GM12892 (cell line): ENCODE data around the gene SMARCAD1.
"Not testable (repeated sequence)": the region's sequence is repeated elsewhere in the genome, so short reads cannot be mapped to it uniquely, and the experiment has no call there.

Source experiments
- DNase-seq: peaks from one replicate; pipeline ENCODE4 v3.0.0; 2011; ENCODE audit not compliant: insufficient read length
- FAIRE-seq: peaks from 2 replicates; lab custom pipeline; 2011; peaks lifted over from hg19 to GRCh38; lab: Jason Lieb, UNC
- POLR2A ChIP-seq: IDR thresholded peaks from 2 replicates; pipeline ENCODE4 v1.6.1; 2011; ENCODE audit warnings: low read depth, low read length, control low read depth
- POLR2AphosphoS5 ChIP-seq: IDR thresholded peaks from 2 replicates; pipeline ENCODE4 v1.6.1; 2011; ENCODE audit warnings: low read depth, low read length, control low read depth
- TAF1 ChIP-seq: IDR thresholded peaks from 2 replicates; pipeline ENCODE4 v1.6.1; 2011; ENCODE audit warnings: low read depth, mild to moderate bottlenecking, control low read depth, low read length, borderline replicate concordance

SMARCAD1 gene

DNA sequence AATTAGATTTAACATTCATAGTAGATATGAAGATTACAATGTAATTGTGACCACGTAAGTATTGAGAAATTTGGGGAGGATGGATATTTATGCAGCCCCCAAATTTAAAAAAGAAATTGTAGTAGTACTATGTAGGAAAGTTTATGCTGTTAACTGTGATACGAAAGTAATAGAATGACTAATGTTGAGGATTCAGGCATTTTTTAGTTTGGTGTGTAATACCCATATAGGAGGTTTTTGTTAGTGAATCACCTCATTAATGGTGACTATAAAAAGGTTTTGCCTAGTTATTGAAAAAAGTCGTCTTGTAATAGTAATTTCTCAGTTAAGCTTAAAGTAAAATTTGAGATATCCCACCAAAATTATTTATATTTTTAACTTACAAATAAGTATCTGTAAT is 67.2 kb downstream of the SMARCAD1 start:
- DNase-seq (no peak), FAIRE-seq (no peak)
- no peak for TF ChIP-seq POLR2AphosphoS5
- no peak for TF ChIP-seq TAF1
- no peak for TF ChIP-seq POLR2A

DNA sequence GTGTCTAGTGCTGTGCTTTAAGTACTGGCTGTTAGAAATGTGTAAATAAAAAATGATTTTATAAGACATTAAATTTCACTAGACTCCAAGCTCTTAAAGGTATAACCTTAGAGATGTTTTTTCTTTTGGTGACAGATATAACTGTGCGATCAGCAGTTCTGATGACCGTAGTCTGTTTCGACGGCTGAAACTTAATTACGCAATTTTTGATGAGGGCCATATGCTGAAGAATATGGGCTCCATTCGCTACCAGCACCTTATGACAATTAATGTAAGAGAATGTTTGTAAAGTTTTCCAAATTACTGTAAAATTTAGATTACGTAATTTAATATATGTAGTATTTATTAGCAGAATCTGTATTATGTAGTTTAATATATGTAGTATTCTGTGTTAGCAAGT is 68.5 kb downstream of the SMARCAD1 start:
- TF ChIP-seq POLR2AphosphoS5 (no peak), TAF1 (no peak), POLR2A (no peak)
- no peak for FAIRE-seq
- no peak for DNase-seq

DNA sequence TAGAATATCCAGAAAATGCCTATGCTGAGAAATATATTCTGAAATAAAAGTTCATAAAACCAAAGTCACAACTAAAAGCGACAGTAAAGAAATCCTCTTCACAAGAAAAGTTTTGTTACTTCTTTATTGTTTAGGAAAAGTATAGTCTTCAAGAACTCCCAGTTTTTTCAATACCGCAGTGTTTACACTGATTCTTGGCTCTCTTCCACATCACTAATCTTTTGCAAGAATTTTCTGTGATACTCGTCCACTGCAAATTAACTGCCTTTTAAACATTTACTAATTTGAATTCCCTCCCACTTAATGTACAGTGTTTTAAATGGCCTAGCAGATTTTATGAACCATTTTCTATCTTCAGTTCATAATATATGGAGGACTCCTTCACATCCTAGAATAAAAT is 69.9 kb downstream of the SMARCAD1 start:
- FAIRE-seq (no peak), DNase-seq (no peak)
- TF ChIP-seq POLR2AphosphoS5 (no peak), POLR2A (no peak), TAF1 (no peak)

DNA sequence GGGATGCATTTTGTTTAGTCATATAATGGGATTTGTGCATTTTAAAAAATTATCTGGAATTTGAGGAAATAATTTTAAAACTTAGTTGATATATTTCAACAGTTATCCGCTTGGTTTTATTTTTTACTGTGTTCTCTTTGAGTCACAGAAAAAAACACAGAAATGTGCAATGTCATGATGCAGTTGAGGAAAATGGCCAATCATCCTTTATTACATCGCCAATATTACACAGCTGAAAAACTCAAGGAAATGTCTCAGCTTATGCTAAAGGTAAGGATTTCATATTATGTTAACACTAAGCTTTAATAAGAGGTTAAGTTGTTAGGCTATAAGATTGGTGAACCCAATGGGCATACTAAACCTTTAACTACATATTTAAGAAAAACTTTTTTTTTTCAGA is 71.1 kb downstream of the SMARCAD1 start:
- FAIRE-seq (no peak), DNase-seq (no peak)
- no peak for TF ChIP-seq TAF1
- no peak for TF ChIP-seq POLR2A
- TF ChIP-seq POLR2AphosphoS5: no peak

DNA sequence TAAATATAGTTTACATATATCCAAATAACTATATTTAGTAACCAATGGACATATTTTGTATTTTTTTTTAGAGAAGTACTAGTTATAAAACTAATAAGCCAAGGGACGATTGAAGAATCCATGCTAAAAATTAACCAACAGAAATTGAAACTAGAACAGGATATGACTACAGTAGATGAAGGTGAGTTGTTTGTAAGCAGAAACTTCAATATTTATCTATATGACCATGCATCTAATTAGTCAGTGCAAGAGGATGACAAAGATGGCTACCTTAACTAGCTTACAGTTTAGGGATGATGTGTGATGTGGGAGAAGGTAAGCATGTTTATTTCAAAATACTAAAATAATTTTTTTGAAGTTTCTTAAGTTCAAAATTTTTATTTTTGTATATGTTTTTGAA is 77.2 kb downstream of the SMARCAD1 start:
- no peak for TF ChIP-seq POLR2A
- no peak for TF ChIP-seq POLR2AphosphoS5
- no peak for TF ChIP-seq TAF1
- FAIRE-seq (no peak), DNase-seq (no peak)

DNA sequence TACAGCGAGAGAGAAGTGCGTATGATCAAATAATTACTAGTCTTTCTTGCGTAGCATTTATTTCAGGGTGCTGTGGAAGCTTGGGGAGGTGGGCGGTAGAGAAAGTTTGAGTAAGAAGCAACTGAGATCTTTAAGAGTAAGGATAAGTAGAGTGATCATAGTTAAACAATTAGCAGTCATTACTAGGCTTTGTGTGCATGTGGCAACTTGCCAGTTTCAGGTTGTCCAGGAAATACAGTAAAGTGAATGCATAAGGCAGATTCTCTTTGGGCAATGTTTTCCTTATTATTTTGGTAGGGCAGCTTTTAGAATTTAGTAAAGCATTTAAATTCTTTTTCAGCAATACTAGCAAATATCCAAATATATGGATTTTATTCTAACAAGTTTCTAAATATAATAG is 78.0 kb downstream of the SMARCAD1 start:
- DNase-seq: no peak
- FAIRE-seq: no peak
- no peak for TF ChIP-seq POLR2AphosphoS5
- no peak for TF ChIP-seq POLR2A
- no peak for TF ChIP-seq TAF1

DNA sequence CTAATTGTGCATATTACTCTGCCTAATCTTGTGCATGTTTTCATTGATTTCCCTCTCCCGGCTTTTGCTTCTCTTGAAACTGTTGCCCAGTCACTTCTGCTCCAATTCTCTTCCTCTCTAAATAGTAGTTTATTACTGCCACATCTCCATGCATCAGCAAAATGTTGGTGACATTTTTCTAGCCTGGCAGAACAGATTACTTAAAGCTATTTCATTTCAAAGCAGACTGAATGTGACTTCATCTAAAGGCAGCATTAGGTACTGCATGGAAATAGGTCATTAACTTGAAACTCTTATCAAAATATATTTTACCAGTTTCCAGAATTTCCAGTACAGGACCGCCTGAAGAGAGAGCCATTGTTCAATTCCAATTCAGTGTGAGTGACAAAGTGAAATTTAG is 82.6 kb downstream of the SMARCAD1 start:
- FAIRE-seq: no peak
- TF ChIP-seq TAF1 (no peak), POLR2A (no peak), POLR2AphosphoS5 (no peak)
- no peak for DNase-seq

DNA sequence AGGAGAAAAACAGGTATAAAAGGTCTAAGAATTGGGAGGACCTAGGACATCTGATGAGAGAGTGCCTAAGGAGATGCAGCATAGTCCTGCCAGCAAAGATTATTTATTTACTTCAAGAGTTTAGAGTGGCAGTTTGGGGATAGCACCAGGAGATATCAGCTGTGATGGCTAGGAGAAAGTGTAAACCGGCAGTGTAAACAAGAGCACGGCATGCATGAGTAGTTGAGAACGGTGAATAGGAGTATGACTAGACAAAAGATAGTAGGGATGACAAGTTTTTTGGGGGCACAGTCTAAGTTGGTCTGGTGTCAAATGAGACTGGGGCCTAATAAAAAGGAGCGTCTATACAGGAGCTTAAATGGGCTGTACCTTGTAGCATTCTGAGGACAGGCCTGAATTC is 86.3 kb downstream of the SMARCAD1 start:
- FAIRE-seq, DNase-seq: not testable (repeated sequence)

DNA sequence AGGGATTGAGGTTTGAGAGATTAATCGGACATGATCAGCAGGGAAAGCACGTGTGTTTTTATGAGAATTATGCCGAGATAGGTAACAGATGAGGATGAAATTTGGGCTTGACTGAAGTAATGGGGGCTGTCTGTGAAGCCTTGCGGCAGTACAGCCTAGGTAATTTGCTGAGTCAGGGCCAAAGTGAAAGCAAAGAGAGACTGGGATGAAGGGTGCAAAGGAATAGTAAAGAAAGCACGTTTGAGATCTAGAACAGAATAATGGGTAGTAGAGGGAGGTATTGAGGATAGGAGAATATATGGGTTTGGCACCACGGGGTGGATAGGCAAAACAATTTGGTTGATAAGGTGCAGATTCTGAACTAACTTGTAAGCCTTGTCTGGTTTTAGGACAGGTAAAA is 87.8 kb downstream of the SMARCAD1 start:
- DNase-seq, FAIRE-seq: not testable (repeated sequence)

DNA sequence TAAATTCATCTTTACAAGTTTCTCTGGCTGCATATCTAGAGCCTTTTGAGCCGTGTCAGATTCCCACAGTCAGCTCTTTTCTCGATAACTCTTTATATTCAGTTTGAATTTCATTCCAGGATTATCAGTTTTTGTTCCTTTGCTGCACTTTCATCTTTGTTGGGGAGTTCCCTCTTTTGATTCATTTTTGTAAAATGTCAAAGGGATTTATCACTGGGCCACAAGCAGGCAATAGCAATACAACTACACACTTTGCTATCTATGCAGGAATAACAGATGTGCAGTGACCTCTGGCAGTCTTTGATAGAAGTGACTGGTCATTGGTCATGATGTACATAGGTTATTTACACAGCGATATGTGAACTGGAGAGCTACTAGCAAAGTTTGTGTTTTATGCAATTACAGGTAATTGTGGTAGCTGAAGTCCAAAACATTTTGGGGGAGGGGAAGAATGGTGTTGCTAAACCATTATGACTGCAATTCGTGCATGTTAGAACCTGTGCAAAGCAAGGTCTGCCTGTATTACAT is 91.1 kb downstream of the SMARCAD1 start:
- no peak for TF ChIP-seq POLR2AphosphoS5
- TF ChIP-seq TAF1: no peak
- DNase-seq (no peak), FAIRE-seq (no peak)

DNA sequence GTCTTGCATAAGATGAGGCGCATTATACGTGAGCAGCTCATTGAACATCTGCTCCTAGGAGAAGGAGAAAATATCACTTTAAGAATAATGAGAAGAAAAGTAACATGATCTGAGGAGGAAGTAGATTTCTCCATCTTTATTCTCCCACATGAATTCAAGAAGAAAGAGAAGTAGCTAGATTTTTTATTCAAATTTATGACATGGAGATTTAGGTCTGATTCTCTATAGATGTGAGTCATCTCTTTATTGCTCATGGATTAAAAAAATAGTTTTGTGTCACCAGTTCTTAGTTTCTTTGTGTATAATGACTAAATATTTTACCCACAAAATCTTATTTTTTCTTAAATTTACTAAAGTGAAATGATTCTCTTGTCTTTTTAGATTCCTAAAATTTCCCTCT is 94.5 kb downstream of the SMARCAD1 start:
- FAIRE-seq (no peak), DNase-seq (no peak)
- TF ChIP-seq POLR2A: no peak
- no peak for TF ChIP-seq TAF1
- no peak for TF ChIP-seq POLR2AphosphoS5

DNA sequence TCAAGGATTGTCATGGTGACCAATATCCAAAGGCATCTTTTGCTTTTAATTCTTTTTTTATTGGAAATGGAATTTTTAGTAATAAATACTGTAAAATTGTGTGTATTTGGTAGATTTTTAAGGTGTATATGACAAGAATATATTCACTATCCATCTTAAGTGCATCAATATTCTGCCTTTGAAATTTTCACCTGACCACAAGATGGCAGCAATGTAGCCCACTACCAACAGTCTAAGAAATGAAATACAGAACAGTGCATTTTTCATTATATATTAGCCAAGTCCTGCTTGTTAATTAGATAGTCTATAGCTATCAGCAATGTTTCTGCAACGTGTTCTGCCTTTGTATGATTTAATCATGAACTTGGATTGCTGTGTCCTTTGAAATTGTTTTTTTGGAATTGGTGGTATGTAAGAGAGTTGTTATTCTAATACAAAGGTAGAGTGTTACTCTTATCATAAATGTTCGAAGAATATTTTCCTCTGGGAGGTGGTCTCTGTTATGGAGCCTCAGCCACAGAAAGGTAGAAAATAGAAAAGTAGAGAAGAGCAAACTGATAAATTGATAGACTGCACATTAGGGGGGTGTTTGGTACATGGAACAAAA is 96.8 kb downstream of the SMARCAD1 start:
- FAIRE-seq (peak; percentile 67), DNase-seq (no peak)
- TF ChIP-seq POLR2A (no peak), TAF1 (no peak), POLR2AphosphoS5 (no peak)
